GM18870 (cell line): ENCODE results near the gene TSACC.

Experiments
- ATAC-seq: cut with Tn5 transposase; IDR thresholded peaks from one replicate; pipeline ENCODE4 v1.9.1; 2021; ENCODE audit warnings: moderate library complexity; ENCODE audit not compliant: unreplicated experiment

Gene TSACC

GRCh38 chr1:156391701-156392100 is 53.4 kb downstream of the TSACC start:
- ATAC-seq, result no peak

- ATAC-seq, result no peak
Observed at GRCh38 chr1:156392452-156392853, 54.1 kb downstream of the TSACC start.

GRCh38 chr1:156393095-156393494 is 54.8 kb downstream of the TSACC start:
- no peak for ATAC-seq

- no peak for ATAC-seq
Observed at GRCh38 chr1:156394082-156394481, 55.8 kb downstream of the TSACC start.

GRCh38 chr1:156394835-156395461 is 56.6 kb downstream of the TSACC start:
- no peak for ATAC-seq
